K562 (cell line): ENCODE results near the gene SH3D19. TPM values are rescaled to one million over a fixed set of nuclear protein-coding genes. Genes with fewer than 3 reads are reported as not detected.

Source experiments
- ATAC-seq: fragments of 200-7000 bp; cut with Tn5 transposase; 3 replicates; pipeline ENCODE4 v1.9.1; 2020; ENCODE audit warnings: moderate library complexity
- BruUV-seq: library from RNA; stranded (reverse); fragments of 400-500 nt; replicated peaks from 2 replicates; lab custom pipeline; 2021; lab: Mats Ljungman, UMichigan
- CTCF ChIA-PET: fragments of 300-600 bp; formaldehyde crosslinking; extraction: SDS; loops from one replicate; lab custom pipeline; 2021; ENCODE audit warnings: low intra/inter-chr PET ratio; lab: Yijun Ruan, JAX
- POLR2A ChIA-PET: fragments of 300-600, 350-650 bp; sonication (Branson Sonifier 250); formaldehyde crosslinking; extraction: SDS; loops from one replicate; lab custom pipeline; 2021; ENCODE audit warnings: antibody characterized with exemption, inconsistent platforms; lab: Yijun Ruan, JAX
- DNase-seq, 4 experiments: peaks; one replicate each; pipeline versions ENCODE4 v3.0.0 to v3.0.0-alpha.2; 2011 to 2018; ENCODE audit warnings: low spot score in 3 of 4, mixed read lengths in 3 of 4; ENCODE audit errors: extremely low read depth in 1 of 4
- FAIRE-seq: peaks from 2 replicates; lab custom pipeline; 2011; peaks lifted over from hg19 to GRCh38; lab: Jason Lieb, UNC
- H2AFZ ChIP-seq: 2 replicates; pipeline ENCODE4 v1.6.0; 2011; ENCODE audit warnings: low read depth, low read length, control low read depth, inconsistent platforms
- H3K27ac ChIP-seq: fragments of 200-600 bp; 3 replicates; pipeline ENCODE4 v1.8.0; 2011; ENCODE audit warnings: low read depth, mild to moderate bottlenecking, control low read depth, inconsistent platforms, low read length, moderate library complexity, mixed read lengths; ENCODE audit errors: extremely low read depth
- H3K27me3 ChIP-seq, 2 experiments: fragments of 300-600 bp in 1 of 2; 2 replicates in 1 of 2; 3 replicates in 1 of 2; pipeline versions ENCODE4 v1.6.0 to v1.8.0; 2011; ENCODE audit warnings: inconsistent platforms in 2 of 2, low read length in 2 of 2, mild to moderate bottlenecking in 1 of 2, mixed read lengths in 1 of 2, moderate library complexity in 1 of 2; ENCODE audit not compliant: control insufficient read depth in 2 of 2, insufficient read depth in 2 of 2
- H3K36me3 ChIP-seq: fragments of 300-600 bp; 3 replicates; pipeline ENCODE4 v1.8.0; 2011; ENCODE audit warnings: mild to moderate bottlenecking, low read length, inconsistent platforms; ENCODE audit not compliant: control insufficient read depth, insufficient read depth
- H3K4me1 ChIP-seq, 2 experiments: fragments of 200-600 bp in 1 of 2; replicated peaks in 1 of 2; 2 replicates in 1 of 2; 3 replicates in 1 of 2; pipeline versions ENCODE4 v1.5.1 to v1.8.0; 2011; ENCODE audit warnings: inconsistent platforms in 2 of 2, low read length in 2 of 2, mild to moderate bottlenecking in 1 of 2, mixed read lengths in 1 of 2, moderate library complexity in 1 of 2; ENCODE audit not compliant: control insufficient read depth in 2 of 2, insufficient read depth in 2 of 2
- H3K4me2 ChIP-seq: 2 replicates; pipeline ENCODE4 v1.6.1; 2011; ENCODE audit warnings: low read length, control low read depth, inconsistent platforms, mixed read lengths; ENCODE audit not compliant: insufficient read depth
- H3K4me3 ChIP-seq: fragments of 200-600 bp; sonication (generic), shearing (Covaris generic); 2 replicates; pipeline ENCODE4 v1.5.1; 2016; ENCODE audit warnings: control low read depth, inconsistent platforms
- H3K79me2 ChIP-seq: fragments of 200-600 bp; 3 replicates; pipeline ENCODE4 v1.8.0; 2011; ENCODE audit warnings: low read length, inconsistent platforms; ENCODE audit not compliant: control insufficient read depth, insufficient read depth
- H3K9ac ChIP-seq, 2 experiments: 2 replicates each; pipeline versions ENCODE4 v1.6.0 to v1.6.1; 2011; ENCODE audit warnings: low read depth in 2 of 2, low read length in 2 of 2, control low read depth in 1 of 2, inconsistent platforms in 1 of 2, mild to moderate bottlenecking in 1 of 2, mixed read lengths in 1 of 2; ENCODE audit not compliant: insufficient read depth in 1 of 2
- H3K9me1 ChIP-seq: one replicate; pipeline ENCODE4 v1.6.0; 2011; ENCODE audit warnings: inconsistent platforms, mild to moderate bottlenecking, low read length, moderate library complexity; ENCODE audit not compliant: control insufficient read depth, insufficient read depth
- H3K9me3 ChIP-seq: replicated peaks from 2 replicates; pipeline ENCODE4 v1.5.1; 2011; ENCODE audit warnings: low read depth, low read length, inconsistent platforms; ENCODE audit not compliant: control insufficient read depth, insufficient read depth
- H4K20me1 ChIP-seq: replicated peaks from 2 replicates; pipeline ENCODE4 v1.6.1; 2011; ENCODE audit warnings: low read length, inconsistent platforms, mixed read lengths; ENCODE audit not compliant: control insufficient read depth, insufficient read depth
- BCOR ChIP-seq: fragments of 450-650 bp; IDR thresholded peaks from 2 replicates; pipeline ENCODE4 v1.6.1; 2016
- CBFA2T2 ChIP-seq: fragments of 450-650 bp; conservative IDR thresholded peaks from 2 replicates; pipeline ENCODE4 v1.6.1; 2017; ENCODE audit warnings: mild to moderate bottlenecking
- EHMT2 ChIP-seq: fragments of 450-650 bp; IDR thresholded peaks from 2 replicates; pipeline ENCODE4 v1.6.1; 2018; ENCODE audit warnings: antibody characterized with exemption
- GATA2 ChIP-seq: sonication (generic); formaldehyde crosslinking; IDR thresholded peaks from 2 replicates; pipeline ENCODE4 v1.4.0; 2020; ENCODE audit warnings: mild to moderate bottlenecking, missing genetic modification reagents
- HMBOX1 ChIP-seq: sonication (generic); IDR thresholded peaks from 2 replicates; pipeline ENCODE4 v1.6.1; 2016
- MAX ChIP-seq: sonication (generic); formaldehyde crosslinking; IDR thresholded peaks from 2 replicates; pipeline ENCODE4 v1.9.0; 2022; ENCODE audit warnings: mild to moderate bottlenecking, missing genetic modification reagents
- NR3C1 ChIP-seq: sonication (generic); formaldehyde crosslinking; IDR thresholded peaks from 2 replicates; pipeline ENCODE4 v1.8.1; 2022; ENCODE audit warnings: missing genetic modification reagents
- PTTG1 ChIP-seq: fragments of 450-650 bp; IDR thresholded peaks from 2 replicates; pipeline ENCODE4 v1.6.1; 2016; ENCODE audit warnings: low read depth, mild to moderate bottlenecking, missing genetic modification characterization, missing compliant biosample characterization
- RBM34 ChIP-seq: fragments of 200-400 bp; formaldehyde crosslinking; IDR thresholded peaks from 2 replicates; pipeline ENCODE4 v1.6.1; 2018; ENCODE audit warnings: low read length, borderline replicate concordance; ENCODE audit not compliant: insufficient read depth
- SMARCB1 ChIP-seq: IDR thresholded peaks from 2 replicates; pipeline ENCODE4 v1.6.1; 2011; ENCODE audit warnings: improper control_type of control experiment, low read depth; ENCODE audit not compliant: insufficient read length
- ZFP91 ChIP-seq: sonication (generic); formaldehyde crosslinking; IDR thresholded peaks from 2 replicates; pipeline ENCODE4 v1.8.0; 2022; ENCODE audit warnings: mild to moderate bottlenecking, missing genetic modification reagents
- ZFX ChIP-seq: sonication (generic); formaldehyde crosslinking; IDR thresholded peaks from 2 replicates; pipeline ENCODE4 v1.8.0; 2022; ENCODE audit warnings: mild to moderate bottlenecking, missing genetic modification reagents, moderate library complexity
- ZNF696 ChIP-seq: fragments of 250-450 bp; sonication (Bioruptor Pico); conservative IDR thresholded peaks from 2 replicates; pipeline ENCODE4 v1.4.0; 2020; ENCODE audit warnings: mild to moderate bottlenecking, moderate library complexity
- WGBS: fragments of 100-300 bp; shearing (Covaris generic); methylation state at CpG from one replicate; pipeline ENCODE4 v1.1.6; 2016; ENCODE audit warnings: low coverage, mixed read lengths; ENCODE audit not compliant: insufficient coverage; ENCODE audit errors: missing lambda C conversion rate; 5-methylcytosine and 5-hydroxymethylcytosine counted together
- in situ Hi-C: fragments of 300-500 bp; cut with MboI; formaldehyde crosslinking; loops from 4 replicates; pipeline ENCODE4 v1.15.0; 2018; ENCODE audit warnings: inconsistent platforms, mixed read lengths
- intact Hi-C: fragments of 100-400 bp; cut with micrococcal nuclease; formaldehyde crosslinking; loops from 2 replicates; pipeline ENCODE4 v1.14.2; 2022
- polyA plus RNA-seq, 8 experiments: library from polyadenylated mRNA; depleted of rRNA in 4 of 8; stranded (reverse) in 5 of 8; unstranded in 3 of 8; fragments of >200 nt; fragmentation: Nextera tagmentation in 2 of 8; fragmentation: Illumina TruSeq in 1 of 8; extraction: Ambion mirVana in 2 of 8; extraction: Trizol in 1 of 8; gene quantifications; 2 replicates each; pipeline versions ENCODE4 v1.2.1 to v1.2.3, GENCODE V29; 2011 to 2014; ENCODE audit warnings: inconsistent platforms in 1 of 8, missing spikeins in 1 of 8
- total RNA-seq, 7 experiments: library from RNA; depleted of rRNA in 6 of 7; stranded (reverse); fragments of >200 nt in 6 of 7; fragmentation: Illumina TruSeq in 2 of 7; extraction: Trizol in 2 of 7; gene quantifications; 2 replicates each; pipeline versions ENCODE4 v1.2.1 to v1.2.3, GENCODE V29; 2011 to 2021; ENCODE audit warnings: low replicate concordance in 1 of 7
- TF ChIP-seq, protein P1 (sequence below): fragments of 250-450 bp; sonication (Bioruptor Pico); IDR thresholded peaks from 2 replicates; pipeline ENCODE4 v1.9.0; 2021; ENCODE audit warnings: mild to moderate bottlenecking

SH3D19 gene
- total and polyA plus RNA-seq, 9 of the 15 experiments (the other 6 are each of a cell fraction or from before 2014, with no cell fraction given) = 0.42 to 2.2 (median 1.1) TPM; not detected in 6

GRCh38 chr4:151314010-151314355 is 11.4 kb downstream of the SH3D19 start:
- Histone ChIP-seq H3K4me3 (no peak overlapping the region), H3K9me3 (no peaks in the 10 kb centered on the region), H3K36me3 (no peaks in the 10 kb centered on the region), H2AFZ (no peak overlapping the region), H3K79me2 (no peaks in the 10 kb centered on the region), H3K27ac (no peak overlapping the region), H3K4me1 (no peaks in the 10 kb centered on the region), H3K9me1 (no peaks in the 10 kb centered on the region), H3K9ac (no peak overlapping the region), H4K20me1 (no peaks in the 10 kb centered on the region), H3K27me3 (no peaks in the 10 kb centered on the region), H3K4me2 (no peak overlapping the region)
- POLR2A ChIA-PET = no interaction called here
- in situ Hi-C loops (no loop called here), intact Hi-C loops (no loop called here)
- FAIRE-seq (no peak), DNase-seq (no peak), ATAC-seq (no peak)
- CTCF ChIA-PET = no interaction called here
- no TSS peak for BruUV-seq
- TF ChIP-seq ZFX (CRISPR knock-in tag) (no peak), NR3C1 (CRISPR knock-in tag) (no peak), MAX (CRISPR knock-in tag) (no peak), SMARCB1 (no peak)
- WGBS = 0% methylated on average over 1 of the region's 1 CpG

DNA sequence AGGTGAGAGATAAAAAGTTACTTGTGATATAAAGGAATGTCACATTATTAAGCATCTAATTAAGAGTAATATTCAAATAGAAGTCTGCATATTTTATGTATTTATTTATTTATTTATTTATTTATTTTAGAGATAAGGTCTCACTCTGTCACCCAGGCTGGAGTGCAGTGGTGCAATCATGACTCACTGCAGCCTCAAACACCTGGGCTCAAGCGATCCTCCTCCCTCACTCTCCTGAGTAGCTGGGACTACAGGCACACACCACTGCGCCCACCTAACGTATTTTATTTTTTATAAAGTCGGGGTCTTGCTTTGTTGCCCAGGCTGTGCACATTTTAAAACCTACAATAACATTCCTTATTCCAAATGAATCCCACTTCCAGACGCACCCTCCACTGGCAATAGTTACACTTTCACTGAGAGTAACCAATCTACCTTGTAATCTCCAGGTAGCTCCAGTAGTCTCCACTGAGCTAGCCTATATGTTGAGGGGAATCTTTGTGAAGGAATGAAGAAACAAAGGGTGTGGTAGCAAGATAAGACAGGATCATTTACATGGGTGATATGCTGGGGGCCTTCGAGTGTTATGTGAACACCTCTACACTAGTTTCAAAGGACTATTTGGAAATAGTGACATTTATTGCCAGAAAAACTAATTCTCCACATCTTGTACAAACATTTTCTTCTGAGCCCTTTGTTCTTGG is 11.9 kb downstream of the SH3D19 start:
- BruUV-seq = no TSS peak
- 5% methylated on average over 6 of the region's 6 CpGs for WGBS
- Histone ChIP-seq H4K20me1 (no peaks in the 10 kb centered on the region), H3K79me2 (no peaks in the 10 kb centered on the region), H3K4me2 (no peak overlapping the region), H3K9me3 (no peaks in the 10 kb centered on the region), H3K4me1 (no peaks in the 10 kb centered on the region), H3K9me1 (no peaks in the 10 kb centered on the region), H3K27me3 (no peaks in the 10 kb centered on the region), H3K9ac (no peak overlapping the region), H2AFZ (no peak overlapping the region), H3K27ac (no peak overlapping the region), H3K36me3 (no peaks in the 10 kb centered on the region), H3K4me3 (no peak overlapping the region)
- in situ Hi-C loops (no loop called here), intact Hi-C loops (no loop called here)
- ATAC-seq = no peak
- POLR2A ChIA-PET = interaction anchor here (0.6 kb wide), 1 partner anchor 47 kb away, joined by 3 read pairs; no protein-coding TSS in a partner anchor
- DNase-seq = no peak
- CTCF ChIA-PET = no interaction called here
- no peak for FAIRE-seq
- TF ChIP-seq HMBOX1 (no peak), EHMT2 (no peak), RBM34 (no peak), CBFA2T2 (no peak), BCOR (no peak), ZNF696 (CRISPR knock-in tag) (no peak), GATA2 (CRISPR knock-in tag) (no peak), ZFP91 (no peak), PTTG1 (tag) (no peak)
- TF ChIP-seq, protein P1, sequence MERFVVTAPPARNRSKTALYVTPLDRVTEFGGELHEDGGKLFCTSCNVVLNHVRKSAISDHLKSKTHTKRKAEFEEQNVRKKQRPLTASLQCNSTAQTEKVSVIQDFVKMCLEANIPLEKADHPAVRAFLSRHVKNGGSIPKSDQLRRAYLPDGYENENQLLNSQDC (CRISPR knock-in tag) = no peak
